ENCODE data around the gene SRPX. TPM values are rescaled to one million over a fixed set of nuclear protein-coding genes. Genes with fewer than 3 reads are reported as not detected.

SRPX gene, protein sequence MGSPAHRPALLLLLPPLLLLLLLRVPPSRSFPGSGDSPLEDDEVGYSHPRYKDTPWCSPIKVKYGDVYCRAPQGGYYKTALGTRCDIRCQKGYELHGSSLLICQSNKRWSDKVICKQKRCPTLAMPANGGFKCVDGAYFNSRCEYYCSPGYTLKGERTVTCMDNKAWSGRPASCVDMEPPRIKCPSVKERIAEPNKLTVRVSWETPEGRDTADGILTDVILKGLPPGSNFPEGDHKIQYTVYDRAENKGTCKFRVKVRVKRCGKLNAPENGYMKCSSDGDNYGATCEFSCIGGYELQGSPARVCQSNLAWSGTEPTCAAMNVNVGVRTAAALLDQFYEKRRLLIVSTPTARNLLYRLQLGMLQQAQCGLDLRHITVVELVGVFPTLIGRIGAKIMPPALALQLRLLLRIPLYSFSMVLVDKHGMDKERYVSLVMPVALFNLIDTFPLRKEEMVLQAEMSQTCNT
- total RNA-seq = not detected in 2 replicates

DNA sequence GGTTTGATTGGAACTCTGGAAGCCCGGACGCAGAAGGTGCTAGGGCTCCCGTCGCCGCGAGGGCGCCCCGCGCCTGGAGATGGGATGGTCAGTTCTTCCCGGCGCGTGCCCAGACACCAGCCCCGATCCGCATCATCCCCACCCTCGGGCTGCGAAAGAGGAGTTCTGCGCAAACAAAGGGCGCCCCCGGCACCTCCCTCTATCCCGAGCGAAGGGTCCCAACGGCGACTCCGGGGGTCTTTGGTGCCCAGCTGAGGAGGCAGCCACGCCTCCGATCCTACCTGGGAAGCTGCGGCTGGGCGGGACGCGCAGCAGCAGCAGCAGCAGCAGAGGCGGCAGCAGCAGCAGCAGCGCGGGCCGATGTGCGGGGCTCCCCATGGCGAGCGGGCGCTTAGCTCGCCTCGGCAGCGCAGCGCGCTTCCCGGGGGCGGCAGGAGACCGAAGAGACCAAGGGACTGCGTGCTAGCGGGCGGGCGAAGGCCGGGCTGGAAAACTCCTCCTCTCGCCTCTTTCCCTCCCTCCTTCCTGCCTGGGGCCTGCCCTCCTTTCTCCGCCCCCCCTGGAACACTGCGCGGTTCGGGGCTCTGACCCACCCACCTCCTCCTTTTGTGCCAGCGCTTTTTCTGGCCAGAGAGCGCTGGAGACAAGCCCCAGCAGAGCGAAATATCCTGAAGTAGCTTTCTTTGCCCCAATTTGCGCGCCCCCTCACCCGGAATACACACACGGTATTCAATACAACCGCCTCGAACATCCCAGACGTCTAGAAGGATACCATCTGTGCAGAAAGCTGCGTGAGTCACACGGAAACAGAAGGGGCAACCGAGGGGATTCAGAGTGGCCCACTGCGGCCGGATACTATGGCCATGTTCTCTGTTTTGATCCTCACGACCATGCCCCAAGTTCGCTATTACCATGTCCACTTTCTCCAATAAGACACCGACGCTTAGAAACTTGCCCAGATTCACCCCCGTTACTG lies at the start of gene SRPX:
TSS of gene SRPX (minus strand) at position 457 of the 976 bp plus-strand sequence. CDS start at position 378, 79 bp downstream.
- intact Hi-C loops (cut with micrococcal nuclease) = no loop called here
- Mint-ChIP-seq H3K36me3 (ENCODE audit: low read depth) (no peaks in the 10 kb centered on the region), H3K27me3 (ENCODE audit: low read depth) (peaks cover 40% of the 10 kb centered on the region)

DNA sequence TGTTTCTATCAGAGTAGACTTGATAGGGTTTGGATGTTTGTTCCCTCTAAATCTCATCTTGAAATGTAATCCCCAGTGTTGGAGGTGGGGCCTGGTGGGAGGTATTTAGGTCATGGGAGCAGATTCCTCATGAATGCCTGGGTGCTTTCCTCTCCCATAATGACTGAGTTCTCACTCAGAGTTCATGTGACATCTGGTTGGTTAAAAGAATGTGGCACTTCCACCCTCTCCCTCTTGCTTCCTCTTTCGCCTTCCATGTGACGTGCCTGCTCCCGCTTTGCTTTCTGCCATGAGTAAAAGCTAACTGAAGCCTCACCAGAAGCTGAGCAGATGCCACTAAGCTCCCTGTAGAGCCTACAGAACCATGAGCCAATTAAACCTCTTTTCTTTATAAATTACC lies 47.3 kb upstream of the SRPX start:
- peaks cover 5% of the 10 kb centered on the region for H3K4me1 Mint-ChIP-seq (ENCODE audit: low read depth)
- no peak for DNase-seq (ENCODE audit: low spot score)
- intact Hi-C loops (cut with micrococcal nuclease) = no loop called here
- H3K9me3 Mint-ChIP-seq = no peaks in the 10 kb centered on the region
- no peaks in the 10 kb centered on the region for H3K36me3 Mint-ChIP-seq (ENCODE audit: low read depth)
- no peaks in the 10 kb centered on the region for H3K27me3 Mint-ChIP-seq (ENCODE audit: low read depth)
- no peak overlapping the region for H3K4me3 Mint-ChIP-seq (ENCODE audit: low read depth)
- no peak overlapping the region for H3K27ac Mint-ChIP-seq

More for the DNA sequence above, at the start of gene SRPX:
- Mint-ChIP-seq H3K27ac (no peak within 1 kb of the TSS), H3K4me1 (ENCODE audit: low read depth) (peaks cover 1% of the 10 kb centered on the region), H3K4me3 (ENCODE audit: low read depth) (peak within 1 kb of the TSS; percentile 37), H3K9me3 (no peaks in the 10 kb centered on the region)
- no peak for DNase-seq (ENCODE audit: low spot score)

DNA sequence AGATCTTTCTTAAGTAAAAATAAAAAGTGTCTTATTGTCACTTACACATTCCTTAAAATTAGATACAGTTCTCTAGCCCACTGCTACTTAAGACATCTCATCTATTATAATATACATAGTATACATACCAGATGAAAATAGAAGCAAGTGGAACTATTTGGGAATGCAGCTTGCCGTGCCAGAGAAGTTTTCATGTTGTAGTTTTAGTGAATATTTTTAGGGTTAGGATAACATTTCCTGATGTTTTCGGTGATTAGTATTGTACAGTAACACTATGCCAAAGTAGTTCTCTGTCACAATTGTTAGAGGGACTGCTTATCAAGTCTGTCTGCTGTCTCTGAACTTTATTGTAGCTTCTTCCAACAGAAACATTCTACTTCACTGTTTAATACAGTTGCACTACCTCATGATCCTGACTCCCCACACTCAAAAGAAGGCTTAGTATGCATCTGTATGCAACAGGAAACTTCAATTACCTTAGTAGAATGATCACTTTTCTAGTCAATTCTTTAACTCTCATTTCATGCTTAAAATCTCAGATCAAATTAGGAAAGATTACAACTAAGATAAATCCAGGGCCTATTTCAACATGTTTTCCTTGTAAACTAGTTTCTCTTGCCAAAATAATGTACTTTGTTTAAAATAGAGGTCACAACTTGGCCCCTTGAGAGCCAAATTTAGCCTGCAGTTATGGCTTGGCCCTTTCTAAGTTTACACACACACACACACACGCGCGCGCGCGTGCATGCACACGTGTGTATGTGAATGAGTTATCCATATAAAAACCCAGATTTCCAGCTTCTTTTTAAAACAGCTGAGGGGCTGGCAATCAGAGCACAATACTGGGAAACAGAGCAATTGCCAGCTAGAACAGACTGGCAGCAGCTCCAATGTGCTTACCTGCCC lies 42.3 kb upstream of the SRPX start:
- Mint-ChIP-seq H3K27ac (no peak overlapping the region), H3K36me3 (ENCODE audit: low read depth) (no peaks in the 10 kb centered on the region), H3K27me3 (ENCODE audit: low read depth) (no peaks in the 10 kb centered on the region), H3K4me3 (ENCODE audit: low read depth) (no peak overlapping the region), H3K9me3 (no peaks in the 10 kb centered on the region), H3K4me1 (ENCODE audit: low read depth) (no peaks in the 10 kb centered on the region)
- no peak for DNase-seq (ENCODE audit: low spot score)
- intact Hi-C loops (cut with micrococcal nuclease) = no loop called here

DNA sequence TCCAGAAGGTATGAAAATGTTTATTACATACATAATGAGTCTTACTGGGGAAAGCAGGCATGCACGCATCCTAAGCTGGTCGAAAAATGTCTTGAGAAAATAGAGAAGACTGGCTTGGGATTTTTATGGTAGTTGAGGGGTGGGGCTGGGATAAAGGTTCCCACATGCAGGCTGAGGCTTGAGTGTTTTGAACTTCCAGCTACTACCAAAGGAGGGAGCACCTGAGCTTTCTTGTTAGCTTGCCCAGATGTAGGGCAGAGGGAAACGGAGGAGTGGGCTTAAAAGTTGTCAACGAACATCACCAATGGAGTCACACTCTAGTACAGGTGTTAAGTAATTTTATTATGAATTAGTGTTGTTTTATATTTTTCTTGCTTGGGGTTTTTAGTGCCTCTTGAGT lies 39.6 kb upstream of the SRPX start:
- Mint-ChIP-seq H3K27ac (no peak overlapping the region), H3K9me3 (no peaks in the 10 kb centered on the region), H3K4me1 (ENCODE audit: low read depth) (no peaks in the 10 kb centered on the region), H3K36me3 (ENCODE audit: low read depth) (no peaks in the 10 kb centered on the region), H3K4me3 (ENCODE audit: low read depth) (no peak overlapping the region), H3K27me3 (ENCODE audit: low read depth) (no peaks in the 10 kb centered on the region)
- intact Hi-C loops (cut with micrococcal nuclease) = no loop called here
- no peak for DNase-seq (ENCODE audit: low spot score)

DNA sequence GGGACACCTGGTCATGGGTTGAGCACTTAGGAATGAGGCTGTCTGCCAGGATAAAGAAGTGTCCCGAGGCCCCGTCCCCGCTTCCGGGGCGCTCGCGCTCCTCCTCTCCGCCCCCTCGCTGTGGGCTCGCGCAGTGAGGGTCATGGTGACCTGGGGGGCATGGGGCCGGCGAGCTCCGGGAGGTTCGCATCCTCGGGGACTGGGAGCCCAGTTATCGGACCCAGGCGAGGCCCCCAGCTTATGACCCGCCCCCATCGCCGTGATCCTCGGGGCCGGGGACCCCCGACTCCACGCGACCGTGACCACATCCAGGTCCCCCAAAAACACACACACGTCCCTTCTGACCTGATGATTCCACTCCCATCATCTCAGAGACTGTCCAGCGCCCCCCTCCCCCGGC lies 35.3 kb upstream of the SRPX start:
- Mint-ChIP-seq H3K9me3 (no peaks in the 10 kb centered on the region), H3K4me3 (ENCODE audit: low read depth) (no peak overlapping the region), H3K36me3 (ENCODE audit: low read depth) (no peaks in the 10 kb centered on the region), H3K27me3 (ENCODE audit: low read depth) (peaks cover 2% of the 10 kb centered on the region), H3K4me1 (ENCODE audit: low read depth) (no peaks in the 10 kb centered on the region), H3K27ac (no peak overlapping the region)
- intact Hi-C loops (cut with micrococcal nuclease) = no loop called here
- no peak for DNase-seq (ENCODE audit: low spot score)

DNA sequence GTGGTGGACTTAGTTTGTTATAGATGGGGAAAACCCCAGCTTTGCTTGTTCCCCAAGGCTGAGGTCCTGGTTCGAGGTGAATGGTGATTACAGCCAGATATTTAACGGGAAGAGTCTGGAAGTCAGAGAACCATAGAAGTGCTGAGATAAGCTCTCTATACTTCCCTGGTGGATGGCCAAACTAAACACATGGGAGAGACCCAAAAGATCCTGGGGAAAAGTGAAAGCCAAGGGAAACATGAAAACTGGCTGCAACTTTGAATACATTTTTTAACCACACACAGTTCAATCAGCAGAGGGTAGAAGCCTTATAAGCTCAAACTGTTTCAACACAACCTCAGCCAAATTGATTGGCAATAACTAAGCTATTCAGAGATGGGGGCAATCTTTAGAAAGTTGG lies 29.3 kb upstream of the SRPX start:
- no peak overlapping the region for H3K4me3 Mint-ChIP-seq (ENCODE audit: low read depth)
- H3K27ac Mint-ChIP-seq = no peak overlapping the region
- no peak for DNase-seq (ENCODE audit: low spot score)
- no peaks in the 10 kb centered on the region for H3K36me3 Mint-ChIP-seq (ENCODE audit: low read depth)
- intact Hi-C loops (cut with micrococcal nuclease) = no loop called here
- peaks cover 3% of the 10 kb centered on the region for H3K27me3 Mint-ChIP-seq (ENCODE audit: low read depth)
- no peaks in the 10 kb centered on the region for H3K4me1 Mint-ChIP-seq (ENCODE audit: low read depth)
- H3K9me3 Mint-ChIP-seq = no peaks in the 10 kb centered on the region

DNA sequence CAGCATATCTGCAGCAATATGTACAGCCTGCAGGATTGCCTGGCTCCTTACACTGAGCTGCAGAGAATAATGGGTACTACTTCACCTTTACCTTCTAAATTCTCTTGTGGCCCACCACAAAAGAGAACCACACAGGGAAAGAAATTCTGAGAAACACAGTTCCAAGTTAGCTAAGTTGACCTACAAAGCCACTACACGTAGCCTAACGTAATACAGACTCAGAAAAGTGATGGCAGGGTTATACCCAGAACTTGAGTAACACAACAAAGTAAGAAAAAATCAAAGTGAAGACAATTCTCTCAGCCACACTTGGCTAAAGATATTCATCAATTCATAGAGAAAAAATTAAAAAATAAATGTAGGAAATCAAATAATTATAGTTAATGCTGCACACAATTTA lies 26.4 kb upstream of the SRPX start:
- intact Hi-C loops (cut with micrococcal nuclease) = no loop called here
- Mint-ChIP-seq H3K4me3 (ENCODE audit: low read depth) (no peak overlapping the region), H3K9me3 (no peaks in the 10 kb centered on the region), H3K27ac (no peak overlapping the region), H3K4me1 (ENCODE audit: low read depth) (no peaks in the 10 kb centered on the region), H3K36me3 (ENCODE audit: low read depth) (no peaks in the 10 kb centered on the region), H3K27me3 (ENCODE audit: low read depth) (peaks cover 3% of the 10 kb centered on the region)
- DNase-seq (ENCODE audit: low spot score) = no peak

DNA sequence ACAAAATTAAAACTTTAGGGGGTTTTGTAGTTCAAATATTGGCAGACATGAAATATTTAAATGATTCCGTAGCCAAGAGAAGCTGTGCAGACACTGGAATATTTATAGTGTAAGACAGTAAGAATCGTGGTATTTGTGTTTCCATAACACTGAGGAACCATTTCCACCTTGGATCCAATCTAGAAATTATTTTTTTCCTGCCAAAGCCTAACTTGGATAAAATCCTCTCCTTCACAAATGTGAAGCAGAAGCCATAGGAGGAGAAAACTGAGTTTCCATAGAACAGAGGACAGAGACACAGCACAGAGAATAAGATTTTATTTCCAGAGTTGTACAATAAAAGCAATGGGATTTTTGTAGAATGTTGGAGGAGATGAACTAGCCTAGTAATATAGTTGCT lies 19.9 kb upstream of the SRPX start:
- Mint-ChIP-seq H3K27me3 (ENCODE audit: low read depth) (peaks cover 2% of the 10 kb centered on the region), H3K27ac (no peak overlapping the region)
- intact Hi-C loops (cut with micrococcal nuclease) = no loop called here

DNA sequence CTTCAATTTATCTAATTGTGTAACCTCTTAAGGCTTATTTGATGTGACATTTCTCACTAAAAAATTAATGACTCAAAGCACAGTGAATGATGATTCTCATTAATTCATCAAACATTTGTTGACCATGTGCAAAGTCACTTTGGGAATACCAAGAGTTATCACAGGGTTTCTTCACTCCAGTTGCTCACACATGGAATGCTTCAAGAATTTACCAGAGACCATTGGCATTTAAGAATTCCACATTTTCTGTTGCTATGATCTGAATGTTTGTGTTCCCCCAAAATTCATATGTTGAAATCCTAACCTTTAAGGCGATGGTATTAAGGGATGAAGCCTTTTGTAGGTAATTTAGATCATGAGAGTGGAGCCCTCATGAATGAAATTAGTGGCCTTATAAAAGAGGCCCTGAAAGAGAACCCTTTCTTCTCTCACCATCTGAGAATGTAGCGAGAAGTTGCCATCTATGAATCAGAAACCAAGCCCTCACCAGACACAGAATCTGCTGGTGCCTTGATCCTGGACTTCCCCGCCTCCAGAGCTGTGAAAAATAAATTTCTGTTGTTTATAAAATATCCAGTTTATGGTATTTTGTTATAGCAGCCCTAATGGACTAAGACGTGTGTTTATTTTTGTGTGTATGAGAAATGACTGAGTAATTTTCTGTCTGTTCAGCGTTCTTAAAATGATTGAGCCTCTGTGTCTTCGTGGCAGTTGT lies 16.4 kb upstream of the SRPX start:
- no peaks in the 10 kb centered on the region for H3K9me3 Mint-ChIP-seq
- no peaks in the 10 kb centered on the region for H3K36me3 Mint-ChIP-seq (ENCODE audit: low read depth)
- H3K4me3 Mint-ChIP-seq (ENCODE audit: low read depth) = no peak overlapping the region
- H3K4me1 Mint-ChIP-seq (ENCODE audit: low read depth) = no peaks in the 10 kb centered on the region
- peaks cover 2% of the 10 kb centered on the region for H3K27me3 Mint-ChIP-seq (ENCODE audit: low read depth)
- DNase-seq (ENCODE audit: low spot score) = no peak
- H3K27ac Mint-ChIP-seq = no peak overlapping the region
- intact Hi-C loops (cut with micrococcal nuclease) = no loop called here

More for the DNA sequence above, 19.9 kb upstream of the SRPX start:
- no peaks in the 10 kb centered on the region for H3K4me1 Mint-ChIP-seq (ENCODE audit: low read depth)
- H3K4me3 Mint-ChIP-seq (ENCODE audit: low read depth) = no peak overlapping the region
- H3K36me3 Mint-ChIP-seq (ENCODE audit: low read depth) = no peaks in the 10 kb centered on the region
- H3K9me3 Mint-ChIP-seq = no peaks in the 10 kb centered on the region
- DNase-seq (ENCODE audit: low spot score) = no peak

DNA sequence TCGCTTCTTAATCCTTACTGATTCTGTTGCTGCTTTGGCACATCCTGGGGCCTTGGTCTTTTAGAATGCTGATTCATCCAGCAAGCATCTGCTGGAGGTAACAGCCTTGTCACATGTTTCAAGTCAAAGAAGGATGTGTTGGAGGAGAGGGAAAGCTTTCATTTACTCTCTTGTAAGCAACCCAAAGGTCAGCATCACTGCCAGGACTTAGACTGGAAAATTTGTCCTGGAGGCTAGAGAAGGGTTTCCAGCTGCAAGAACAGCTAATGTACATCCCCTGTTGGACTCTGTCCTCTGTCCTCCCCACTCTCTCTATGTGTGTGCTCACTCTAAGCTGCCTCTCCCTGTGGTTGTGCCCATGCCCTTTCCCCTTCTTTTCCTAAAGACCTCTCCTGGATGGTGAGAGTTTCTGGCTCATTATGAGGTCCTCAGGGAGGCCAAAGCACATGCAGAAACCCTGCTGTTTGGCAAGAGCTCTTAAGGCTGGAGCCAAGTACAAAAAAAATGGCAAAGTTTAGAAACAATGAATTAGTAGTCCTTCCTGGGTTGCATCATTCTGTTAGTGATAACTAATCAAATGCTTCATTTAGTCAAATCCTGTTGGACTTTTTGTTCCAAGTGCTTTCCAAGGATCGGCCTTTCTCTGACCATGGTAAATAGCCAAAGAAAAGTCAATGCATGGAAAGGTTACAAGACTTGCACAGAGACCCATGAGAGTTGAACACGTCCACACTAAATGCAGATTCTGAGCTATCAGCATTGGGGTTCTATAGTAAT lies 13.4 kb upstream of the SRPX start:
- Mint-ChIP-seq H3K4me3 (ENCODE audit: low read depth) (no peak overlapping the region), H3K27me3 (ENCODE audit: low read depth) (peaks cover 2% of the 10 kb centered on the region), H3K4me1 (ENCODE audit: low read depth) (no peaks in the 10 kb centered on the region), H3K36me3 (ENCODE audit: low read depth) (no peaks in the 10 kb centered on the region), H3K27ac (no peak overlapping the region), H3K9me3 (no peaks in the 10 kb centered on the region)
- no peak for DNase-seq (ENCODE audit: low spot score)
- intact Hi-C loops (cut with micrococcal nuclease) = no loop called here

DNA sequence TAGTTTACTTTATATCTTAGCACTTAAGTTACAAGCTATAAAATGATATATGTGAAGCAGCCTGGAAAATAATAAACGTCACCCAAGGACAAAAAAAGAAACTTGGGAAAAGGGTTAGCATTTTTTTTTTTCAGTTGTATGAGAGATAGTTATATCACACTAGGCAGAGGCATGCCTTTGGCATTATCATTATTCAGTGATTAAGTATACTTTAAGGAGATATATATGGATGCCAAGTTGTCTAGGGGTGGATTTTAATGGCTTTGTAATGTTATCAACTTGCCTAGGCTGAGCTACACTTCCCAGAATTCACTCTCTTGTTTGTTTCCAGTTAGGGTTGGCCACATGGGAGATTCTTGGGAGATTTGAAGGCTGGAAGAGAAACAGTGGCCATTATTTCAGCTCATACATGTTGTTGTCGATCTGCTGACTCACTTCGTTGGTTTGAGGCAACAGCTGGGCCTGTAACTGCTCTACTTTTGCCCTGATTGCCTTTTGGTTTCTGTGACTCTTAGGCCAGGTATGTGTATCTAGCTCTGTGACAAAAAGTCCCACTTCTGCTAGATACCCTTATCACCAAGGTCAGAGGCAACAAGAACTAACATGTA lies 11.5 kb upstream of the SRPX start:
- H3K4me3 Mint-ChIP-seq (ENCODE audit: low read depth) = no peak overlapping the region
- H3K27ac Mint-ChIP-seq = no peak overlapping the region
- no peaks in the 10 kb centered on the region for H3K4me1 Mint-ChIP-seq (ENCODE audit: low read depth)
- intact Hi-C loops (cut with micrococcal nuclease) = no loop called here
- no peak for DNase-seq (ENCODE audit: low spot score)
- H3K27me3 Mint-ChIP-seq (ENCODE audit: low read depth) = peaks cover 2% of the 10 kb centered on the region
- no peaks in the 10 kb centered on the region for H3K9me3 Mint-ChIP-seq
- H3K36me3 Mint-ChIP-seq (ENCODE audit: low read depth) = no peaks in the 10 kb centered on the region

All from activated T-helper 2 cell treated with anti-CD3 and anti-CD28 coated beads, Interferon-gamma antibody, Interleukin-2, Interleukin-4, amounts not matched to agents 10 μg/mL and 5 μg/mL and 100 μg/mL, durations not matched to agents 14 hours and 24 hours and 36 hours (primary cell).